H1 (cell line): ENCODE measurements around the gene NDC1. TPM values are rescaled to one million over a fixed set of nuclear protein-coding genes. Genes with fewer than 3 reads are reported as not detected.

ENCODE experiments used
- ATF3 ChIP-seq: IDR thresholded peaks from 2 replicates; pipeline ENCODE4 v1.6.1; 2011; ENCODE audit warnings: low read depth, mild to moderate bottlenecking, low read length; ENCODE audit not compliant: insufficient read depth
- CTBP2 ChIP-seq: IDR thresholded peaks from 2 replicates; pipeline ENCODE4 v1.7.0; 2011; ENCODE audit warnings: borderline replicate concordance, mild to moderate bottlenecking, moderate library complexity, mixed read lengths, low read length; ENCODE audit not compliant: insufficient read depth, insufficient read length
- TAF7 ChIP-seq: optimal IDR thresholded peaks from 2 replicates; pipeline ENCODE3; 2011; ENCODE audit warnings: low read depth, mild to moderate bottlenecking, inconsistent platforms, low read length, moderate library complexity, borderline replicate concordance
- polyA plus RNA-seq, 7 experiments: library from polyadenylated mRNA; depleted of rRNA in 3 of 7; stranded (reverse) in 5 of 7; unstranded in 2 of 7; fragments of >200 nt in 5 of 7; fragments of 200-250 nt in 2 of 7; gene quantifications; 1 replicate in 5 of 7; 2 replicates in 1 of 7; 4 replicates in 1 of 7; pipeline versions ENCODE4 v1.2.1 to v1.2.3, GENCODE V29; 2011 to 2013; ENCODE audit warnings: missing spikeins in 2 of 7, mixed read lengths in 2 of 7
- total RNA-seq: library from RNA; stranded (reverse); fragmentation: NEBNext Ultra II Directional; extraction: Animal tissue kit (Norgen Biotek cat#: 25700); gene quantifications from 2 replicates; pipeline ENCODE4 v1.2.1, GENCODE V29; 2021

The NDC1 gene
- total and polyA plus RNA-seq, 2 of the 8 experiments (the other 6 are each of a cell fraction or from before 2014, with no cell fraction given) = 62.9 to 66.1 TPM

- TF ChIP-seq CTBP2 (no peak), ATF3 (no peak), TAF7 (no peak)
Observed at GRCh38 chr1:53735681-53736080, 102.4 kb downstream of the NDC1 start (continued).
